Superior temporal gyrus (tissue), 1 donor: ENCODE data around the gene KRTAP2-2.
A peak's percentile ranks its signal among the peaks of the same experiment; 100 is the strongest.

Experiments
- DNase-seq: peaks from one replicate; pipeline ENCODE4 v3.0.0-alpha.2; 2016; ENCODE audit errors: extremely low spot score

Gene KRTAP2-2

DNA sequence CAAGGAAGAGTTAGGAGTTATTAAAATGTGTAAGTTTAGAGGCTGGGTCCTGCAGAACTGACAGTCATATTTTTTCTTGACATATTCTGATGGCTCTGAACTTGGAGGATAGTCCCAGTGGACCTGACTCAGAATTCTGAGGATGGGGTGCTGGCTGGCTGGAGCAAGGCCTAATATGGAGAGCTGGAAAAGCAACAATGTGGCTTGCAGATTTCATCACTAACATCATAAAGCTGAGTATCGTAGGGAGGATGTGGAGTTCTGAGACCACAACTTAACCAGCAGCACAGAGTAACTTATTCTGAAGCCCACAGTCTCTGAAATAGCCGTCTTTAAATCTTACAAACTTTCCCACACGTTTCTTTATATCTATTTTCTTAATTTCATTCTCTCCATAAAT, 30.3 kb downstream of the KRTAP2-2 start:
- DNase-seq: no peak

GRCh38 chr17:41020336-41020735, 34.7 kb downstream of the KRTAP2-2 start:
- no peak for DNase-seq

DNA sequence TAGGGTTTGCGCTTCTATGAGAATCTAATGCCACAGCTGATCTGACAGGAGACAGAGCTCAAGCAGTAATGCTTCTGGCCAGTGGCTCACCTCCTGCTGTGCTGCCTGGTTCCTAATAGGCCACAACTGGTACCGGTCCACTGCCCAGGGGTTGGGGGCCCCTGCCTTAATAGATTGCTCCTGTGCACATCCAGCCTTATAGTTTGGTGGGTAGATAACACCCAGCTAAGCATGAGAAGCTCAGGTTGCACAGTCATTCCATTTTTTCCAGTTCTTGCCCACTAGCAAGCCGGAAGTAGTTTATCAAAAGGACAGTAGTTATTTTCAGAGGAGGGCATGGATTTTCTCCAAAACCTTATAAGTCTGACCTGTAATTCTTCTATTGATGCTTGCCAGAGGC, 35.6 kb downstream of the KRTAP2-2 start:
- no peak for DNase-seq

- DNase-seq: no peak
These were observed 36.5 kb downstream of the KRTAP2-2 start for GRCh38 chr17:41018541-41018940.

DNA sequence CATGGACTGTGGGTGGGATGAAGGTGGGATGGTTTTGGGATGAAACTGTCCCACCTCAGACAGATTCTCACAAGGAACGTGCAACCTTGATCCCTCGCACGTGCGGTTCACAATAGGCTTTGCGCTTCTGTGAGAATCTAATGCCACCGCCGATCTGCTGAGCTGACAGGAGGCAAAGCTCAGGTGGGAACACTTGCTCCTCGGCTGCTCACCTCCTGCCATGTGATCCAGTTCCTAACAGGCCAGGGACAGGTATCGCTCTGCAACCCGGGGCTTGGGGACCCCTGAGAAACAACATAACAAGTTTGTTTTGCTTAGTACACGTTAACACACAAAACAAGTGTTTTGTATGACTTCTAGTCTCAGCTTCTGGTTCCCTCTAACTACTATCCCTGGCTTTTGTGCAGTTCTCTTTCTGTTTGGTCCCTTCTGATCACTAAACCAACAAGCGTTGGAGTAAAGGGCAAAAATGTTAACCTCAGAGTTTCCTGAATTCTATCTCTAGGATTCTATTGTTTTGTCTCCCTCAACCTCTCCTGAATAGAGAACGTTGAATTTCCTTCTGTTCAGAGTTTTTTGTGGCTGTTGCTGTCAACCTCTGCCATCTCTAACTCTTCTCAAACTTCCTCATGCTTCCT, 38.3 kb downstream of the KRTAP2-2 start:
- no peak for DNase-seq

DNA sequence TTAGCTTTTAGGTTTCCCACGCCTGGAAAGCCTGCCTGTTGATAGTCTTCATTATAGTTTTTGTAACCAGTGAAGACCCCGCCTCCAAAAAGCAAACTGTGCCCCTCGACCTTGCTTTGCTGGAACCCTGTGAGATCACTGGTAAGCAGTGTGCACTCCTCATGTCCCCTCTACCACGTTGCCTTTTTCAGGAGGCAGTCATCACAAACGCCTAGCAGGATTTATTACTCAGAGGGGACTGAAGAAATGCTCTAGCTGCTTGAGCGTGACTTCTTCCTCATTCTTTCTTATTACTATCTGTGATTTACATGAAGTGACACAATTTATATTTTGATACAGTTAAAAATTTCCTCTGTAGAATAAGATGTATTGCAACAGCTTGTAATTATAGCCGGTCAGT, 39.6 kb downstream of the KRTAP2-2 start:
- no peak for DNase-seq

GRCh38 chr17:41013606-41014005, 41.4 kb downstream of the KRTAP2-2 start:
- DNase-seq: no peak

- no peak for DNase-seq
These were observed 41.8 kb downstream of the KRTAP2-2 start for GRCh38 chr17:41013181-41013580.

- no peak for DNase-seq
These were observed 42.5 kb downstream of the KRTAP2-2 start for GRCh38 chr17:41012326-41013120.

- peak; percentile 10 for DNase-seq
These were observed 44.6 kb downstream of the KRTAP2-2 start for GRCh38 chr17:41010441-41010840.

GRCh38 chr17:41009936-41010335, 45.1 kb downstream of the KRTAP2-2 start:
- DNase-seq: no peak

DNA sequence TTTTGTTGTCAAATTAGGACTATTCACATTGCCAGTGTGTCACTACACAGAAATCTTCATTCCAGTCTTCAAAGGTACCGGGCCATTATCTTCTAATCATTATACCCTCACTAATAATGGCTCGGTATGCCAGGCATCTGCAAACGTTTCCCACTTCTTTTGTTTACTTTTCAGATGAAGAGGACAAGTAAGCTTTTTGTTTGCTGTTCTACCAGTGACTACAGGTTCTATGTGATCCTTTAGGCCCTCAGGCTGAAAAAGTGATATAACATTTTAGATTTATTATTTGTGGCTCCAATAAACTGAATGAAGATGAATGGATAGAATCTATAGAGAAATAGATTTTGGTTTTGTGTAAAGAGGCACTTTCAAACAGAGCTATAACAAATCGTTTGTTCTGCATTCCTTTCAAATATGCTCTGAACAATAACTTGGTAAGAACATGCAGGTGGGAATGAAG, 45.7 kb downstream of the KRTAP2-2 start:
- DNase-seq: no peak

GRCh38 chr17:41008811-41009210, 46.2 kb downstream of the KRTAP2-2 start, which contains the start of gene KRTAP3-1:
KRTAP3-1 (minus strand) TSS chr17:41009128; CDS start chr17:41009074, 54 bp downstream.
- no peak for DNase-seq
